NCI-H187 (cell line): Measurements from ENCODE around the gene CHRNE.

Experiments used
- DNase-seq, 2 experiments: peaks; one replicate each; lab custom pipeline; 2025; lab: John Stamatoyannopoulos, UW

Gene CHRNE

GRCh38 chr17:4903051-4903818, at the start of gene CHRNE:
TSS of gene CHRNE (minus strand) at chr17:4903098. CDS start at chr17:4903063, 35 bp downstream.
- DNase-seq: peak; percentile 10 to 45

GRCh38 chr17:4951486-4951885, 48.6 kb upstream of the CHRNE start:
- no peak for DNase-seq

- DNase-seq: no peak
Measured at GRCh38 chr17:4950746-4951204, 47.9 kb upstream of the CHRNE start, which contains the start of gene ENO3. TSS of gene ENO3 (plus strand) at chr17:4951119. CDS start at chr17:4951830, 711 bp downstream.

- no peak for DNase-seq
Measured at GRCh38 chr17:4950075-4950745, 47.3 kb upstream of the CHRNE start.

GRCh38 chr17:4949321-4950074, 46.6 kb upstream of the CHRNE start:
- DNase-seq: no peak

GRCh38 chr17:4948931-4949320, 46.0 kb upstream of the CHRNE start:
- DNase-seq: peak; percentile 33 to 53

- peak; percentile 25 to 49 for DNase-seq
Measured at GRCh38 chr17:4948166-4948930, 45.5 kb upstream of the CHRNE start, which contains the start of gene PFN1. TSS of gene PFN1 (minus strand) at chr17:4948530. CDS start at chr17:4948394, 136 bp downstream.

GRCh38 chr17:4947411-4948165, 44.7 kb upstream of the CHRNE start:
- DNase-seq: no peak

GRCh38 chr17:4947010-4947410, 44.1 kb upstream of the CHRNE start:
- DNase-seq: no peak

- no peak for DNase-seq
Measured at GRCh38 chr17:4946312-4946976, 43.5 kb upstream of the CHRNE start.

- no peak for DNase-seq
Measured at GRCh38 chr17:4945944-4946280, 43.0 kb upstream of the CHRNE start.

GRCh38 chr17:4945176-4945943, 42.5 kb upstream of the CHRNE start:
- no peak for DNase-seq

- DNase-seq: no peak
Measured at GRCh38 chr17:4944554-4945175, 41.8 kb upstream of the CHRNE start.

- no peak for DNase-seq
Measured at GRCh38 chr17:4944163-4944553, 41.3 kb upstream of the CHRNE start.

- DNase-seq: no peak
Measured at GRCh38 chr17:4942760-4943508, 40.0 kb upstream of the CHRNE start.

- no peak for DNase-seq
Measured at GRCh38 chr17:4941319-4941610, 38.4 kb upstream of the CHRNE start.

GRCh38 chr17:4940555-4941318, 37.8 kb upstream of the CHRNE start:
- DNase-seq: no peak
